ENCODE data around the gene MTUS2.

DNA sequence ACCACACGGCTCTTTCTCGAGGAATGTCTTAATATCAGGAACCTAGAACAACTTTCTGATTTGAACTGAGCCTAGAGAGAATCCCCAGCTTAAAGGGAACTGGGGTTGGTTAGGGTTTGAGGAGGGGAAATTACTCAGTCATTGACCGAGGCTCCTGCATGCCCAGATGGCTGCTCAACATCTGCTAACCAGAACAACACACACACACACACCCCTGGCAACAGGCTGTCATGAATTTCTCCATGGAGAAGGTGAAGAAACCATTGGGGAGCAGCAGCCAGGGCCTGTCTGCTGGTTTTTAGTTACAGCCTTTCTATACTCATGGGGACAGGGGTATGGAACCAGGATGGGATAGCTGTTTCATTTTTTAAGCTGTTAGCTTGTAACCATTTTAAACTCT, 5.2 kb downstream of the MTUS2 start:
- no peak for TF ChIP-seq CTCF (IDR thresholded peaks at IDR 0.05; ENCODE audit: extremely low read depth in 1 of 2, insufficient read depth in 1 of 2, low read depth in 1 of 2, low read length in 2 of 2)
- TF ChIP-seq POLR2A (IDR thresholded peaks at IDR 0.05; ENCODE audit: low read depth, low read length), result no peak
- no peak for TF ChIP-seq EZH2 (IDR thresholded peaks at IDR 0.05; ENCODE audit: borderline replicate concordance, low read depth, low read length, severe bottlenecking)
- no peak for TF ChIP-seq GATA2 (IDR thresholded peaks at IDR 0.05; ENCODE audit: insufficient read depth, insufficient read length, low read depth, low read length)
- TF ChIP-seq MYC (IDR thresholded peaks at IDR 0.05; ENCODE audit: low read depth, low read length), result no peak
- TF ChIP-seq, protein P1, sequence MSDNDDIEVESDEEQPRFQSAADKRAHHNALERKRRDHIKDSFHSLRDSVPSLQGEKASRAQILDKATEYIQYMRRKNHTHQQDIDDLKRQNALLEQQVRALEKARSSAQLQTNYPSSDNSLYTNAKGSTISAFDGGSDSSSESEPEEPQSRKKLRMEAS (IDR thresholded peaks at IDR 0.05; ENCODE audit: insufficient read depth, insufficient read length), result no peak
- TF ChIP-seq POLR2AphosphoS5 (IDR thresholded peaks at IDR 0.05; ENCODE audit: insufficient read depth, low read depth, low read length), result no peak
- no peak for TF ChIP-seq FOS (IDR thresholded peaks at IDR 0.05; ENCODE audit: borderline replicate concordance, insufficient read depth, low read length)
- no peak for TF ChIP-seq JUN (IDR thresholded peaks at IDR 0.05; ENCODE audit: borderline replicate concordance, insufficient read depth, insufficient read length, low read depth)
